ENCODE results near the gene NEK1.

DNA sequence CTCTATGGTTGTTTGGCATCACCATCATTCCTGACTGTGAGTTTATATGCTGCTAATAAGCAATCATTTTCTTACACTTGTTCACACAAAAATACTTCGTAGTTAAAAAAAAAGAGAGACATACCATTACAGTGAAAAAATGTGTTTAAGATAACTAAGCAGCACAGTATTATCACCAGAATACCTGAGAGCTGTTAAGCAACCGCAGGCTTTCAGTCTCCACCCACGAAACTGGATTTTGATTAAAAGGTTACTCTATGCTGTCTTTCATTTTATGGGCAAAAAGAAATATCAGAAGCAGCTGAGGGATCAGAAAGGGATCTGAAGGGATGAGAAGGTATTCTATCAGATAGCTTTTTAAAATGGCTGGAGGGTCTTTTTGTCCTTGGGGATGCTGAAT, 148.3 kb downstream of the NEK1 start:
- TF ChIP-seq, protein P1, sequence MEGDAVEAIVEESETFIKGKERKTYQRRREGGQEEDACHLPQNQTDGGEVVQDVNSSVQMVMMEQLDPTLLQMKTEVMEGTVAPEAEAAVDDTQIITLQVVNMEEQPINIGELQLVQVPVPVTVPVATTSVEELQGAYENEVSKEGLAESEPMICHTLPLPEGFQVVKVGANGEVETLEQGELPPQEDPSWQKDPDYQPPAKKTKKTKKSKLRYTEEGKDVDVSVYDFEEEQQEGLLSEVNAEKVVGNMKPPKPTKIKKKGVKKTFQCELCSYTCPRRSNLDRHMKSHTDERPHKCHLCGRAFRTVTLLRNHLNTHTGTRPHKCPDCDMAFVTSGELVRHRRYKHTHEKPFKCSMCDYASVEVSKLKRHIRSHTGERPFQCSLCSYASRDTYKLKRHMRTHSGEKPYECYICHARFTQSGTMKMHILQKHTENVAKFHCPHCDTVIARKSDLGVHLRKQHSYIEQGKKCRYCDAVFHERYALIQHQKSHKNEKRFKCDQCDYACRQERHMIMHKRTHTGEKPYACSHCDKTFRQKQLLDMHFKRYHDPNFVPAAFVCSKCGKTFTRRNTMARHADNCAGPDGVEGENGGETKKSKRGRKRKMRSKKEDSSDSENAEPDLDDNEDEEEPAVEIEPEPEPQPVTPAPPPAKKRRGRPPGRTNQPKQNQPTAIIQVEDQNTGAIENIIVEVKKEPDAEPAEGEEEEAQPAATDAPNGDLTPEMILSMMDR (IDR thresholded peaks at IDR 0.05) = no peak
- TF ChIP-seq POLR2AphosphoS5 (IDR thresholded peaks at IDR 0.05; ENCODE audit: insufficient read depth in 1 of 2, low read depth in 1 of 2) = no peak
- no peak for TF ChIP-seq POLR2A (IDR thresholded peaks at IDR 0.05)
